BLaER1 (cell line): ENCODE data around the gene CRHR1.
"Not testable (repeated sequence)": the region's sequence is repeated elsewhere in the genome, so short reads cannot be mapped to it uniquely, and the experiment has no call there.

Experiments used
- H3K27ac ChIP-seq: shearing (Covaris generic); formaldehyde crosslinking; 2 replicates; pipeline ENCODE4 v1.8.1; 2022
- H3K27me3 ChIP-seq: shearing (Covaris generic); formaldehyde crosslinking; 2 replicates; pipeline ENCODE4 v1.8.1; 2022
- H3K36me3 ChIP-seq: shearing (Covaris generic); formaldehyde crosslinking; 2 replicates; pipeline ENCODE4 v1.8.1; 2022
- H3K4me1 ChIP-seq: shearing (Covaris generic); formaldehyde crosslinking; 2 replicates; pipeline ENCODE4 v1.8.1; 2022
- H3K4me2 ChIP-seq: shearing (Covaris generic); formaldehyde crosslinking; 2 replicates; pipeline ENCODE4 v1.8.1; 2022
- H3K4me3 ChIP-seq: shearing (Covaris generic); formaldehyde crosslinking; 2 replicates; pipeline ENCODE4 v1.8.1; 2022
- H3K9ac ChIP-seq: shearing (Covaris generic); formaldehyde crosslinking; 2 replicates; pipeline ENCODE4 v1.8.1; 2022
- H3K9me3 ChIP-seq: shearing (Covaris generic); formaldehyde crosslinking; 2 replicates; pipeline ENCODE4 v1.8.1; 2022
- H4K20me1 ChIP-seq: shearing (Covaris generic); formaldehyde crosslinking; 2 replicates; pipeline ENCODE4 v1.8.1; 2022
- Cebpa-rat ChIP-seq: shearing (Covaris generic); IDR thresholded peaks from 2 replicates; pipeline ENCODE4 v1.8.1; 2022

The CRHR1 gene

GRCh38 chr17:45854209-45854608 is 70.1 kb downstream of the CRHR1 start:
- Histone ChIP-seq H3K27ac (no peak overlapping the region), H3K4me2 (no peak overlapping the region), H3K4me1 (peaks cover 8% of the 10 kb centered on the region), H3K27me3 (peaks cover 11% of the 10 kb centered on the region; the same call in 1 of the 2 replicates), H3K4me3 (no peak overlapping the region), H4K20me1 (0 out of 2 replicates have a peak, but pooled peaks cover 5% of the 10 kb centered on the region), H3K9me3 (no peaks in the 10 kb centered on the region), H3K36me3 (no peaks in the 10 kb centered on the region), H3K9ac (no peak overlapping the region)
- TF ChIP-seq Cebpa-rat, result no peak

GRCh38 chr17:45855691-45856336 is 71.7 kb downstream of the CRHR1 start:
- Histone ChIP-seq H3K36me3 (no peaks in the 10 kb centered on the region), H3K4me3 (no peak overlapping the region), H3K4me1 (peaks cover 8% of the 10 kb centered on the region), H4K20me1 (peaks cover 6% of the 10 kb centered on the region; the same call in 1 of the 2 replicates), H3K27me3 (peaks cover 11% of the 10 kb centered on the region; the same call in 1 of the 2 replicates), H3K4me2 (no peak overlapping the region), H3K27ac (no peak overlapping the region), H3K9ac (no peak overlapping the region), H3K9me3 (no peaks in the 10 kb centered on the region)
- TF ChIP-seq Cebpa-rat, result no peak

- H3K9ac ChIP-seq, result no peak overlapping the region
Observed at GRCh38 chr17:45857977-45858708, 74.0 kb downstream of the CRHR1 start.

GRCh38 chr17:45861165-45861564 is 77.0 kb downstream of the CRHR1 start:
- H3K27ac ChIP-seq, result no peak overlapping the region
- H3K27me3 ChIP-seq, result no peaks in the 10 kb centered on the region
- H3K9ac ChIP-seq, result no peak overlapping the region
- TF ChIP-seq Cebpa-rat, result no peak
- H3K4me2 ChIP-seq, result no peak overlapping the region
- H3K4me1 ChIP-seq, result no peaks in the 10 kb centered on the region
- no peak overlapping the region for H3K4me3 ChIP-seq
- H3K9me3 ChIP-seq, result 0 out of 2 replicates have a peak, but pooled peaks cover 4% of the 10 kb centered on the region
- H4K20me1 ChIP-seq, result peaks cover 10% of the 10 kb centered on the region; the same call in 1 of the 2 replicates
- no peaks in the 10 kb centered on the region for H3K36me3 ChIP-seq

More at GRCh38 chr17:45857977-45858708, 74.0 kb downstream of the CRHR1 start:
- Histone ChIP-seq H3K4me2 (no peak overlapping the region), H3K27ac (no peak overlapping the region), H4K20me1 (peaks cover 10% of the 10 kb centered on the region; the same call in 1 of the 2 replicates), H3K4me3 (no peak overlapping the region), H3K27me3 (no peaks in the 10 kb centered on the region), H3K36me3 (no peaks in the 10 kb centered on the region), H3K9me3 (0 out of 2 replicates have a peak, but pooled peaks cover 4% of the 10 kb centered on the region), H3K4me1 (no peaks in the 10 kb centered on the region)
- no peak for TF ChIP-seq Cebpa-rat

GRCh38 chr17:45862127-45862526 is 78.0 kb downstream of the CRHR1 start:
- H3K4me3 ChIP-seq, H3K27me3 ChIP-seq, H3K4me1 ChIP-seq, H3K36me3 ChIP-seq, H3K9me3 ChIP-seq, H3K4me2 ChIP-seq, H3K9ac ChIP-seq, H3K27ac ChIP-seq: not testable (repeated sequence)
- H4K20me1 ChIP-seq, result peaks cover 10% of the 10 kb centered on the region; the same call in 1 of the 2 replicates

GRCh38 chr17:45863857-45864654 is 79.9 kb downstream of the CRHR1 start:
- no peak overlapping the region for H3K4me2 ChIP-seq
- H3K4me3 ChIP-seq, result no peak overlapping the region
- 0 out of 2 replicates have a peak, but pooled peaks cover 4% of the 10 kb centered on the region for H3K9me3 ChIP-seq
- no peak overlapping the region for H3K9ac ChIP-seq
- no peaks in the 10 kb centered on the region for H3K36me3 ChIP-seq
- peaks cover 5% of the 10 kb centered on the region; the same call in 1 of the 2 replicates for H4K20me1 ChIP-seq
- H3K4me1 ChIP-seq, result no peaks in the 10 kb centered on the region
- no peaks in the 10 kb centered on the region for H3K27me3 ChIP-seq
- TF ChIP-seq Cebpa-rat, result no peak
- no peak overlapping the region for H3K27ac ChIP-seq

GRCh38 chr17:45867171-45867570 is 83.1 kb downstream of the CRHR1 start:
- Histone ChIP-seq H3K27me3 (no peaks in the 10 kb centered on the region), H3K4me3 (no peak overlapping the region)
- no peak for TF ChIP-seq Cebpa-rat

GRCh38 chr17:45867702-45868101 is 83.6 kb downstream of the CRHR1 start:
- peaks cover 8% of the 10 kb centered on the region for H3K4me1 ChIP-seq
- H4K20me1 ChIP-seq, result no peaks in the 10 kb centered on the region
- TF ChIP-seq Cebpa-rat, result no peak
- no peak overlapping the region for H3K4me2 ChIP-seq
- H3K27ac ChIP-seq, result no peak overlapping the region
- no peaks in the 10 kb centered on the region for H3K36me3 ChIP-seq
- no peaks in the 10 kb centered on the region for H3K27me3 ChIP-seq
- no peaks in the 10 kb centered on the region for H3K9me3 ChIP-seq
- H3K9ac ChIP-seq, result no peak overlapping the region
- H3K4me3 ChIP-seq, result no peak overlapping the region

More at GRCh38 chr17:45867171-45867570, 83.1 kb downstream of the CRHR1 start:
- H3K4me2 ChIP-seq, result no peak overlapping the region
- H4K20me1 ChIP-seq, result no peaks in the 10 kb centered on the region
- no peak overlapping the region for H3K27ac ChIP-seq
- no peaks in the 10 kb centered on the region for H3K36me3 ChIP-seq
- H3K9me3 ChIP-seq, result no peaks in the 10 kb centered on the region
- H3K4me1 ChIP-seq, result peaks cover 8% of the 10 kb centered on the region
- no peak overlapping the region for H3K9ac ChIP-seq

GRCh38 chr17:45868276-45868675 is 84.2 kb downstream of the CRHR1 start:
- peaks cover 11% of the 10 kb centered on the region for H3K4me1 ChIP-seq
- H3K9me3 ChIP-seq, result no peaks in the 10 kb centered on the region
- H4K20me1 ChIP-seq, result no peaks in the 10 kb centered on the region
- no peaks in the 10 kb centered on the region for H3K27me3 ChIP-seq
- no peak overlapping the region for H3K27ac ChIP-seq
- no peak overlapping the region for H3K9ac ChIP-seq
- H3K36me3 ChIP-seq, result no peaks in the 10 kb centered on the region
- no peak for TF ChIP-seq Cebpa-rat
- H3K4me2 ChIP-seq, result no peak overlapping the region
- H3K4me3 ChIP-seq, result no peak overlapping the region
